ENCODE results near the gene SNX6. TPM values are rescaled to one million over a fixed set of nuclear protein-coding genes. Genes with fewer than 3 reads are reported as not detected.

Gene SNX6
- total and polyA plus RNA-seq, 9 of the 15 experiments (the other 6 are each of a cell fraction or from before 2014, with no cell fraction given), result 34.6 to 111 (median 57.5) TPM

GRCh38 chr14:34616360-34616759 lies 13.6 kb downstream of the SNX6 start:
- WGBS (ENCODE audit: insufficient coverage, low coverage, missing lambda C conversion rate), result 93% methylated on average over 6 of the region's 6 CpGs
- no peak overlapping the region for H3K4me2 ChIP-seq (ENCODE audit: insufficient read depth, low read length)
- ATAC-seq (no peak), DNase-seq (ENCODE audit: extremely low read depth in 1 of 4, low spot score in 3 of 4) (no peak), FAIRE-seq (no peak)
- no peak overlapping the region for H3K27ac ChIP-seq (ENCODE audit: extremely low read depth, low read depth, low read length)
- no peak overlapping the region for H3K9ac ChIP-seq (ENCODE audit: insufficient read depth in 1 of 2, low read depth in 2 of 2, low read length in 2 of 2)
- no peaks in the 10 kb centered on the region for H4K20me1 ChIP-seq (replicated peaks; ENCODE audit: control insufficient read depth, insufficient read depth, low read length)
- TF ChIP-seq EZH2 (IDR thresholded peaks at IDR 0.05; ENCODE audit: borderline replicate concordance, low read depth, low read length), result no peak
- TF ChIP-seq, protein P1, sequence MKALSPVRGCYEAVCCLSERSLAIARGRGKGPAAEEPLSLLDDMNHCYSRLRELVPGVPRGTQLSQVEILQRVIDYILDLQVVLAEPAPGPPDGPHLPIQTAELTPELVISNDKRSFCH (CRISPR knock-in tag; IDR thresholded peaks at IDR 0.05), result no peak
- TF ChIP-seq, protein P1 (tag; IDR thresholded peaks at IDR 0.05), result no peak
- no peak for TF ChIP-seq CTBP1 (IDR thresholded peaks at IDR 0.05; ENCODE audit: borderline replicate concordance)
- no peak for TF ChIP-seq HES1 (IDR thresholded peaks at IDR 0.05; ENCODE audit: low read depth)
- no peak for TF ChIP-seq ZNF224 (CRISPR knock-in tag; IDR thresholded peaks at IDR 0.05)
- no peak for TF ChIP-seq HDGF (IDR thresholded peaks at IDR 0.05)
- no peak for TF ChIP-seq ZNF76 (CRISPR knock-in tag; IDR thresholded peaks at IDR 0.05; ENCODE audit: borderline replicate concordance)
- no peak overlapping the region for H2AFZ ChIP-seq (ENCODE audit: low read depth, low read length)
- H3K79me2 ChIP-seq (ENCODE audit: control insufficient read depth, insufficient read depth, low read length), result peaks cover 1% of the 10 kb centered on the region; the same call in 2 of the 3 replicates
- POLR2A ChIA-PET, result no interaction called here
- peaks cover 2% of the 10 kb centered on the region for H3K9me1 ChIP-seq (ENCODE audit: control insufficient read depth, insufficient read depth, low read length)
- intact Hi-C loops (cut with micrococcal nuclease) (no loop called here), in situ Hi-C loops (cut with MboI) (no loop called here)
- no peaks in the 10 kb centered on the region; a peak in 1 of 5 replicates for H3K4me1 ChIP-seq (replicated peaks in 1 of 2; ENCODE audit: control insufficient read depth in 2 of 2, insufficient read depth in 2 of 2, low read length in 2 of 2)
- no peaks in the 10 kb centered on the region for H3K9me3 ChIP-seq (replicated peaks; ENCODE audit: control insufficient read depth, insufficient read depth, low read depth, low read length)
- no peaks in the 10 kb centered on the region for H3K27me3 ChIP-seq (ENCODE audit: control insufficient read depth in 2 of 2, insufficient read depth in 2 of 2, low read length in 2 of 2)
- no TSS peak for BruUV-seq (replicated peaks)
- CTCF ChIA-PET (ENCODE audit: low intra/inter-chr PET ratio), result no interaction called here
- H3K4me3 ChIP-seq, result no peak overlapping the region
- peaks cover 19% of the 10 kb centered on the region; the same call in 2 of the 3 replicates for H3K36me3 ChIP-seq (ENCODE audit: control insufficient read depth, insufficient read depth, low read length)

Data from K562 (cell line).